NB4 (cell line): ENCODE results near the gene KDM6B.

Source experiments
- DNase-seq: peaks from one replicate; pipeline ENCODE4 v3.0.0; 2010; ENCODE audit warnings: low read depth
- H3K4me3 ChIP-seq: one replicate; pipeline ENCODE4 v1.5.1; 2011; ENCODE audit warnings: mild to moderate bottlenecking, low read depth, low read length, moderate library complexity
- CTCF ChIP-seq: IDR thresholded peaks from one replicate; pipeline ENCODE4 v1.5.1; 2012; ENCODE audit warnings: low read depth, low read length
- MYC ChIP-seq: IDR thresholded peaks from 2 replicates; pipeline ENCODE4 v1.6.1; 2011; ENCODE audit warnings: low read depth, low read length
- POLR2A ChIP-seq: IDR thresholded peaks from 2 replicates; pipeline ENCODE4 v1.6.1; 2011; ENCODE audit warnings: mild to moderate bottlenecking; ENCODE audit not compliant: insufficient read length; ENCODE audit errors: extremely low read depth
- TF ChIP-seq, protein P1 (sequence below): IDR thresholded peaks from 2 replicates; pipeline ENCODE4 v1.6.1; 2011; ENCODE audit warnings: low read depth, low read length

Gene KDM6B

GRCh38 chr17:7841396-7841914 is 7.4 kb downstream of the KDM6B start:
- DNase-seq = peak; percentile 80
- TF ChIP-seq CTCF (no peak), MYC (peak; percentile 53; the same call in 1 of the 2 replicates), POLR2A (no peak)
- TF ChIP-seq, protein P1, sequence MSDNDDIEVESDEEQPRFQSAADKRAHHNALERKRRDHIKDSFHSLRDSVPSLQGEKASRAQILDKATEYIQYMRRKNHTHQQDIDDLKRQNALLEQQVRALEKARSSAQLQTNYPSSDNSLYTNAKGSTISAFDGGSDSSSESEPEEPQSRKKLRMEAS = no peak; the same call in none of the 2 replicates
- peak overlapping the region; percentile 70 for H3K4me3 ChIP-seq

DNA sequence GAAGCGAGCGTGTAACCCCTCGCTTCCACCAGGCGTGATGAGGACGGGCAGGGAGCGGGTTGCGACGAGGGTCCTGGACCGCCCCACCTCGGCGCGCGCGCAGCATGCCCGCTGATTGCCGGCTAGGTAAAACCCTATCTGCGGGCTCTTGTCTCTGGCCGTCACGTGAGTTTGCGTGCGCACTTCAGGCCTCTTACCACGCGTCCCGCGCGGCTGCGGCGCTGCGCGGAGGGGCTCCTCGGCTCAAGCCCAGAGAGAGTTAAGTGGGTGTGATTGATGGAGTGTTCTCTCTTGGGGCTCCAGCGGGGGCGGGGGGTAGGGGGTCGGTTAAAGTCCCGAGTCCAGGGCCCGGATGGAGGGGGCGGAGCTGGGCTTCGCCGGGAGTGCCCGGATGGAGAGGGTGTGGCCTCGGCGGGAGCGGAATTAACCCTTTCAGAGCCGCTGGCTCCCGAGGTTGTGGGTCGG is 7.9 kb downstream of the KDM6B start:
- DNase-seq = peak; percentile 80
- H3K4me3 ChIP-seq = peak overlapping the region; percentile 70
- TF ChIP-seq MYC = peak; percentile 34; the same call in 1 of the 2 replicates
- TF ChIP-seq POLR2A = no peak
- TF ChIP-seq, protein P1 = peak; percentile 25
- TF ChIP-seq CTCF = no peak

DNA sequence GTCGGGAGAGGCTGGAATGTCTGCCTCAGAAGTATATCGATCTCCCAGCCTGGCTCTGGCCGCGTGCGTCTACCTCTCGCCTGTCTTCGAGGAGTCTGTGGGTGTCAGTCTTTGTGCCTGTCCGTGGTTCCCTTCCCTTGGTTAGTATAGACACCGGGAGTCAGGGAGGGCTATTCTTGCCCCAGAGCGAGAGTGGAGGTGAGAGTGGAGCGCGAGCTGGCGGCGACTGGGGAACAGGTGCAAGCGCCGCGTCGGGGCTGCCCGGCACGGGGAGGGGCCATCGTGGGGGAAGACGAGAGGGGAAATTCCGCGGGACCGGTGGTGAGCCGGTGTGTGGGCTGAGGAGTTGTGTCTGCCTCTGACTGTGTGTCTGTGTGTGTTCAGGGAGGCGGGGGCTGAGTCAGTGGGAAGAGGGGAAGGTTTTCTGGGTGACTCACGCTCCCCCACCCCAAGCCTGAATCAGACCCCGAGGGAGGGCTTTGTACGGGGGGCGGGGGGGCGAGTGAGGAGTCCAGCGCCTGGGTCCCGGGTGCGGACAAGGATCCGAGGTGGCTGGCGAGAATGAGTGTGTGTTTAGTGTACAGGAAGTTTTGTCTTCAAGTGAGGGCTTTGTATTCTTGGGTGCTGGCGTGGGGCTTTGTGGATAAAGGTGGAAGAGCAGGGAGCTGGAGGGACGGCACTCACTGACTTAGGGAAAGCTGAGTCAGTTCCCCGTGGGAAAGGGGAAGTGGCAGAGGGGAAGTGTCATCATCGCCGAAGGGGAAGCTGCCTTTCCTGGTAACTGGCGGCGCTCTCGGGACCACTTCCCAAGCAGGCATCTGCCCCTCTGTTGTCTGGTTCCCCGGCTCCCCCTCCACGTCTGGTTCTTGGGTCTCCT is 8.6 kb downstream of the KDM6B start:
- H3K4me3 ChIP-seq = peak overlapping the region; percentile 70
- DNase-seq = peak; percentile 86
- no peak for TF ChIP-seq POLR2A
- TF ChIP-seq MYC = no peak
- no peak for TF ChIP-seq CTCF
- TF ChIP-seq, protein P1 = no peak

DNA sequence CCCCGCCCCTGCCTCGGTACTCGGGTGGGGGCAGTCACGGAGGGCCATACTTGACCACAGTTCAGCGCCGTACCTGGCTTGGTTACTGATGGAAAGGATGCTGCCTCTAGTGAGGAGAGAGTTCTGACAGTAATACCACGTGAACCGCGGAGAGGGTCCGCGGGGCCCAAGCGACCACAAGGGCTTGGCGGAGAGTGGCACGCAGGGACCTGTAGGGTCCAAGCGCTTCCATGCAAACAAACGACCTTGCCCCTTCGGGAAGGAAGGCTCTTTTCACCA is 9.2 kb downstream of the KDM6B start:
- no peak for DNase-seq
- H3K4me3 ChIP-seq = peak overlapping the region; percentile 70
- TF ChIP-seq, protein P1 = peak; percentile 4; the same call in 1 of the 2 replicates
- no peak for TF ChIP-seq MYC

DNA sequence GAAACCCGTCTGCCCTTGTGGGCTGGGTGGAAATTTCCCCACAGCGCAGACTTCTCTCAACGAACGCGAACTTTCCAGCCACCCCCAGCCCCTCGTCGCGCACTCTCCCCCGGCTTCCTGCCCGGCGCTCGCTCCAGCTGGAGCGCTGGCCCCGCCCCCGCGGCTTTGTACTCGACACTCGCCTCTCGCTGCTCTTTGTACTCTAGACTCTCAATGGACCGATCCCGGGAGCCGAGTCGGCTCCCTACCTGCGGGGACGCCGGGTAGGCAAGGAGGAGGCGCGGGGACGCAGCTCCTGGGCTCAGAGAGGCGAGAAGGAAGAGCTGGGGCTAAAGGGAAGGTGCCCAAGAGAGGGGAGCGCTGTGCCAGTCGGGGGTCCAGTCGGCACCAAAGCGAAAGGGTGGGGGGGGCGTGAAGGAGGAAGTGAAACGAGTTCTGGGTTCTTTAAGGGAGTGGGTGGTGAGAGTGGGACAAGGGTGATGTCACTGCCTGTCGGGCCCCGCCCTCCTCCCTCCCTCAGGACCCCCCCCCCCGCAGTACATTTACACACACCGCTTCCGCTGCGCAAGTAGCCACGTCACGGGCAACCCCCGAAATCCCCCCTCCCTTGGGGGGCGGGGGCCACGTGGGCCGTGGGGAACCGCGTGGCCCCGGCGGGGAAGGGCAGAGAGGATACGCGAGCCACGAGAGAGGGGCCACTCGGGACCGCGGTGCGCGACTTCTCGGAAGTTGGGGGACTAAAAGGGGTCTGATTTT is 9.7 kb downstream of the KDM6B start:
- peak overlapping the region; percentile 70 for H3K4me3 ChIP-seq
- peak; percentile 78 for DNase-seq
- TF ChIP-seq MYC (peak; percentile 76), CTCF (no peak), POLR2A (no peak)
- TF ChIP-seq, protein P1 = peak; percentile 60
